HepG2 (cell line): ENCODE measurements around the gene FCER1G. TPM values are rescaled to one million over a fixed set of nuclear protein-coding genes. Genes with fewer than 3 reads are reported as not detected.
A peak's percentile ranks its signal among the peaks of the same experiment; 100 is the strongest.

ENCODE experiments used
- ATAC-seq: fragments of 200-7000 bp; cut with Tn5 transposase; 3 replicates; pipeline ENCODE4 v1.9.1; 2020; ENCODE audit warnings: mild to moderate bottlenecking, moderate library complexity
- Bru-seq: library from RNA; stranded (reverse); fragments of 400-500 nt; gene quantifications from one replicate; lab custom pipeline; 2021; lab: Mats Ljungman, UMichigan
- BruChase-seq, 2 experiments: library from RNA; stranded (reverse); fragments of 400-500 nt; gene quantifications; one replicate each; lab custom pipeline; 2021; lab: Mats Ljungman, UMichigan
- BruUV-seq: library from RNA; stranded (reverse); fragments of 400-500 nt; replicated peaks from 2 replicates; lab custom pipeline; 2021; lab: Mats Ljungman, UMichigan
- CTCF ChIA-PET: fragments of 300-600 bp; formaldehyde crosslinking; extraction: SDS; loops from one replicate; lab custom pipeline; 2021; ENCODE audit warnings: low total read pairs, inconsistent platforms, low intra/inter-chr PET ratio; lab: Yijun Ruan, JAX
- POLR2A ChIA-PET: fragments of 350-600 bp; sonication (Branson Sonifier 250); formaldehyde crosslinking; loops from one replicate; lab custom pipeline; 2020; ENCODE audit warnings: antibody characterized with exemption, inconsistent platforms; lab: Yijun Ruan, JAX
- DNase-seq: peaks from one replicate; pipeline ENCODE4 v3.0.0-alpha.2; 2015; ENCODE audit warnings: low spot score
- FAIRE-seq: peaks from 3 replicates; lab custom pipeline; 2011; peaks lifted over from hg19 to GRCh38; lab: Jason Lieb, UNC
- H2AFZ ChIP-seq: one replicate; pipeline ENCODE4 v1.6.1; 2011; ENCODE audit warnings: low read length, inconsistent platforms
- H3K27ac ChIP-seq: fragments of 300-600 bp; 3 replicates; pipeline ENCODE4 v1.8.0; 2011; ENCODE audit warnings: mixed run types, mild to moderate bottlenecking, mixed read lengths, low read length, inconsistent platforms; ENCODE audit not compliant: insufficient read depth; ENCODE audit errors: extremely low read length
- H3K27me3 ChIP-seq, 2 experiments: fragments of 200-600 bp in 1 of 2; 2 replicates in 1 of 2; 3 replicates in 1 of 2; pipeline versions ENCODE4 v1.6.0 to v1.8.0; 2011; ENCODE audit warnings: low read length in 2 of 2, mild to moderate bottlenecking in 2 of 2, moderate library complexity in 2 of 2, inconsistent platforms in 1 of 2; ENCODE audit not compliant: insufficient read depth in 2 of 2, control insufficient read depth in 1 of 2
- H3K36me3 ChIP-seq, 2 experiments: fragments of 200-600 bp in 1 of 2; replicated peaks in 1 of 2; 2 replicates in 1 of 2; 3 replicates in 1 of 2; pipeline versions ENCODE4 v1.5.1 to v1.8.0; 2011; ENCODE audit warnings: low read length in 2 of 2, inconsistent platforms in 1 of 2; ENCODE audit not compliant: insufficient read depth in 2 of 2, control insufficient read depth in 1 of 2
- H3K4me1 ChIP-seq: 2 replicates; pipeline ENCODE4 v1.5.1; 2012; ENCODE audit warnings: low read length, inconsistent platforms; ENCODE audit not compliant: insufficient read depth
- H3K4me2 ChIP-seq: 2 replicates; pipeline ENCODE4 v1.6.0; 2011; ENCODE audit warnings: low read depth, low read length, inconsistent platforms
- H3K4me3 ChIP-seq, 3 experiments: fragments of 200-600 bp in 1 of 3; sonication (generic), shearing (Covaris generic) in 1 of 3; replicated peaks in 1 of 3; 2 replicates each; pipeline ENCODE4 v1.5.1; 2011 to 2016; ENCODE audit warnings: low read length in 3 of 3, inconsistent platforms in 2 of 3, low read depth in 2 of 3, mild to moderate bottlenecking in 2 of 3, control low read depth in 1 of 3, mixed read lengths in 1 of 3; ENCODE audit not compliant: insufficient read depth in 1 of 3
- H3K79me2 ChIP-seq: one replicate; pipeline ENCODE4 v1.6.1; 2011; ENCODE audit warnings: low read length, inconsistent platforms; ENCODE audit not compliant: insufficient read depth
- H3K9ac ChIP-seq: 2 replicates; pipeline ENCODE4 v1.6.0; 2011; ENCODE audit warnings: mild to moderate bottlenecking, low read depth, low read length, inconsistent platforms; ENCODE audit not compliant: insufficient read depth
- H3K9me3 ChIP-seq: 2 replicates; pipeline ENCODE4 v1.5.1; 2012; ENCODE audit warnings: mild to moderate bottlenecking, low read length
- H4K20me1 ChIP-seq: 2 replicates; pipeline ENCODE4 v1.6.0; 2011; ENCODE audit warnings: inconsistent platforms, mild to moderate bottlenecking, low read length, moderate library complexity; ENCODE audit not compliant: insufficient read depth
- PCBP1 ChIP-seq: fragments of 200-400 bp; formaldehyde crosslinking; IDR thresholded peaks from 2 replicates; pipeline ENCODE4 v1.6.1; 2017; ENCODE audit warnings: mild to moderate bottlenecking, low read depth, low read length, borderline replicate concordance
- POLR2A ChIP-seq, 2 experiments: IDR thresholded peaks; 2 replicates each; pipeline ENCODE4 v1.6.1; 2011; ENCODE audit warnings: low read depth in 2 of 2, low read length in 2 of 2, mild to moderate bottlenecking in 1 of 2, moderate library complexity in 1 of 2; ENCODE audit not compliant: insufficient read depth in 1 of 2
- POLR2G ChIP-seq: fragments of 200-400 bp; formaldehyde crosslinking; IDR thresholded peaks from 2 replicates; pipeline ENCODE4 v1.6.1; 2018; ENCODE audit warnings: mild to moderate bottlenecking, low read depth, low read length, moderate library complexity
- RERE ChIP-seq: IDR thresholded peaks from 2 replicates; pipeline ENCODE4 v1.6.1; 2016; ENCODE audit warnings: low read depth, missing genetic modification reagents, missing compliant biosample characterization
- ZBTB20 ChIP-seq: sonication (generic); formaldehyde crosslinking; IDR thresholded peaks from 2 replicates; pipeline ENCODE4 v1.8.1; 2023; ENCODE audit warnings: missing genetic modification reagents, low read depth, mild to moderate bottlenecking, borderline replicate concordance
- WGBS: methylation state at CpG from one replicate; pipeline ENCODE4 v1.1.6; 2017; ENCODE audit warnings: low lambda C conversion rate; 5-methylcytosine and 5-hydroxymethylcytosine counted together
- in situ Hi-C: cut with HindIII; loops from 2 replicates; pipeline ENCODE4 v1.10.0; 2017; ENCODE audit warnings: low pct_unique_long_range_greater_than_20kb; ENCODE audit not compliant: extremely low pct_ligation_motif_present
- intact Hi-C: fragments of 100-400 bp; cut with micrococcal nuclease; formaldehyde crosslinking; loops from one replicate; pipeline ENCODE4 v1.10.0; 2022; ENCODE audit not compliant: unreplicated experiment
- long read RNA-seq, 2 experiments: library from RNA in 1 of 2; library from polyadenylated mRNA in 1 of 2; stranded (forward) in 1 of 2; unstranded in 1 of 2; transcript quantifications; one replicate each; pipeline ENCODE4 v2.0.0, GENCODE V29; 2019 to 2022
- polyA minus RNA-seq, 3 experiments: library from RNA; depleted of rRNA, polyadenylated mRNA; stranded (reverse); fragments of >200 nt; gene quantifications; 2 replicates each; pipeline ENCODE4 v1.2.3, GENCODE V29; 2011; ENCODE audit warnings: low replicate concordance in 1 of 3
- polyA plus RNA-seq, 8 experiments: library from polyadenylated mRNA; depleted of rRNA in 3 of 8; stranded (reverse) in 7 of 8; unstranded in 1 of 8; fragments of >200 nt; fragmentation: Illumina TruSeq in 4 of 8; extraction: Trizol in 4 of 8; gene quantifications; 2 replicates each; pipeline versions ENCODE4 v1.2.1 to v1.2.3, GENCODE V29; 2011 to 2016; ENCODE audit warnings: low read depth in 4 of 8, missing spikeins in 1 of 8, mixed read lengths in 1 of 8; ENCODE audit not compliant: insufficient read depth in 1 of 8
- total RNA-seq, 5 experiments: library from RNA; depleted of rRNA; stranded (reverse); fragments of >200 nt; fragmentation: Illumina TruSeq; extraction: Trizol; gene quantifications; 2 replicates each; pipeline ENCODE4 v1.2.3, GENCODE V29; 2016; ENCODE audit warnings: low read depth in 1 of 5
- TF ChIP-seq, protein P1 (sequence below): IDR thresholded peaks from 2 replicates; pipeline ENCODE4 v1.6.1; 2012; ENCODE audit warnings: low read length, improper control_type of control experiment

FCER1G gene
- 1.3 and 1.5 TPM in 2 replicates for total RNA-seq (2016; rRNA removed; fragmentation: Illumina TruSeq; extraction: Trizol)
- 2.0 and 3.3 TPM in 2 replicates for total RNA-seq (2016; cell fraction: cytosol; rRNA removed; fragmentation: Illumina TruSeq; extraction: Trizol; ENCODE audit: low read depth)
- total RNA-seq (2016; cell fraction: insoluble cytoplasmic fraction; rRNA removed; fragmentation: Illumina TruSeq; extraction: Trizol): 0.74 and 1.1 TPM in 2 replicates
- total RNA-seq (2016; cell fraction: membrane; rRNA removed; fragmentation: Illumina TruSeq; extraction: Trizol): 0.87 and 1.3 TPM in 2 replicates
- total RNA-seq (2016; cell fraction: nucleus; rRNA removed; fragmentation: Illumina TruSeq; extraction: Trizol): 1.1 TPM in 1 of 2 replicates, not detected in the other
- 4.7 and 6.4 TPM in 2 replicates for polyA plus RNA-seq (2011; rRNA removed)
- polyA plus RNA-seq (2011; cell fraction: cytosol; rRNA removed): 3.0 and 4.5 TPM in 2 replicates
- 2.7 and 3.0 TPM in 2 replicates for polyA plus RNA-seq (2011; cell fraction: nucleus; rRNA removed)
- 2.5 and 4.9 TPM in 2 replicates for polyA plus RNA-seq (2012)
- polyA plus RNA-seq (2016; cell fraction: cytosol; fragmentation: Illumina TruSeq; extraction: Trizol; ENCODE audit: low read depth): 1.8 and 2.9 TPM in 2 replicates
- 3.0 and 3.5 TPM in 2 replicates for polyA plus RNA-seq (2016; cell fraction: insoluble cytoplasmic fraction; fragmentation: Illumina TruSeq; extraction: Trizol; ENCODE audit: low read depth)
- 2.1 and 3.2 TPM in 2 replicates for polyA plus RNA-seq (2016; cell fraction: membrane; fragmentation: Illumina TruSeq; extraction: Trizol; ENCODE audit: low read depth)
- 3.8 and 3.9 TPM in 2 replicates for polyA plus RNA-seq (2016; cell fraction: nucleus; fragmentation: Illumina TruSeq; extraction: Trizol; ENCODE audit: insufficient read depth, low read depth)
- 3.2 TPM in 1 of 2 replicates, not detected in the other for polyA minus RNA-seq (2011; rRNA and poly(A)+ RNA removed; ENCODE audit: low replicate concordance)
- 1.2 TPM in 1 of 2 replicates, not detected in the other for polyA minus RNA-seq (2011; cell fraction: cytosol; rRNA and poly(A)+ RNA removed)
- polyA minus RNA-seq (2011; cell fraction: nucleus; rRNA and poly(A)+ RNA removed): 2.4 and 2.5 TPM in 2 replicates
- percentile 39 among the genes with signal in this experiment for Bru-seq, nascent RNA
- percentile 61 among the genes with signal in this experiment for BruChase-seq, experiment 1, labeled RNA remaining after a 6-hour chase
- BruChase-seq, experiment 2, labeled RNA remaining after a 2-hour chase: percentile 51 among the genes with signal in this experiment
- long read RNA-seq, experiment 1, partial matches to known transcripts: 1 of 2 reads
- long read RNA-seq, experiment 1, other reads (novel, unspliced or antisense): 1 of 2 reads
- long read RNA-seq, experiment 2, partial matches to known transcripts: 1 of 3 reads
- long read RNA-seq, experiment 2, other reads (novel, unspliced or antisense): 2 of 3 reads

DNA sequence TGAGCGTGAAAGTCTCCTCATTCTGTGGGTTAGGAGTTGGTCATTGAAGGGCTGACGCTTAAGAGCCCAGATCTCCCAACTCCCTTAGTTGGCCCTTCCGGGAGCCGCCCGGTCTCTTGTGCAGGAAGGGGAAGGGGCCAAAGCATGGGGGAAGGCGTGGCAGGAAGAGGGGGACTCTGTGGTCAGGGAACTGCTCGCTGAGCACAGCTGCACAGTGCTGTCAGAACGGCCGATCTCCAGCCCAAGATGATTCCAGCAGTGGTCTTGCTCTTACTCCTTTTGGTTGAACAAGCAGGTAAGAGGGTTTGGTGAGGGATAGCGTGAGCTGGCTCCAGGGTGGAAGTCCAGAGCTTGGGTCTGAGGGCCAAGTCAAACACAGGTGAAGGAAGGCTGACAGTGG, at the start of gene FCER1G:
FCER1G (plus strand) TSS at position 220 of the 400 bp plus-strand sequence; CDS start at position 247, 27 bp downstream.
- intact Hi-C loops: no loop called here
- H3K36me3 ChIP-seq: peaks cover 7 to 45% of the 10 kb centered on the region in 2 experiments
- no peak within 1 kb of the TSS for H3K4me3 ChIP-seq
- ATAC-seq: no peak
- peak within 1 kb of the TSS; percentile 33 for H3K27ac ChIP-seq
- no peaks in the 10 kb centered on the region for H3K9me3 ChIP-seq
- ChIA-PET POLR2A (interaction anchor here (4.1 kb wide), 1 partner anchor 11 kb away, joined by 85 read pairs; the partner anchor contains the start of gene TOMM40L), CTCF (no interaction called here)
- no peak for FAIRE-seq
- no peak within 1 kb of the TSS for H3K9ac ChIP-seq
- BruUV-seq: no TSS peak
- H4K20me1 ChIP-seq: no peaks in the 10 kb centered on the region
- no peak within 1 kb of the TSS for H3K4me2 ChIP-seq
- WGBS: 93% methylated on average over 10 of the region's 10 CpGs
- in situ Hi-C loops: no loop called here
- H2AFZ ChIP-seq: no peak within 1 kb of the TSS
- peaks cover 4% of the 10 kb centered on the region for H3K79me2 ChIP-seq
- H3K4me1 ChIP-seq: peaks cover 58% of the 10 kb centered on the region
- DNase-seq: no peak
- no peaks in the 10 kb centered on the region for H3K27me3 ChIP-seq
- TF ChIP-seq RERE (CRISPR knock-in tag) (no peak), POLR2A (IDR thresholded peaks at IDR 0.05; ENCODE audit: insufficient read depth in 1 of 2, low read depth in 2 of 2, low read length in 2 of 2) (peak in 1 of 2 experiments; percentile 26; a peak in 1 of 4 replicates), POLR2G (peak; percentile 52), PCBP1 (no peak), ZBTB20 (no peak)
- TF ChIP-seq, protein P1, sequence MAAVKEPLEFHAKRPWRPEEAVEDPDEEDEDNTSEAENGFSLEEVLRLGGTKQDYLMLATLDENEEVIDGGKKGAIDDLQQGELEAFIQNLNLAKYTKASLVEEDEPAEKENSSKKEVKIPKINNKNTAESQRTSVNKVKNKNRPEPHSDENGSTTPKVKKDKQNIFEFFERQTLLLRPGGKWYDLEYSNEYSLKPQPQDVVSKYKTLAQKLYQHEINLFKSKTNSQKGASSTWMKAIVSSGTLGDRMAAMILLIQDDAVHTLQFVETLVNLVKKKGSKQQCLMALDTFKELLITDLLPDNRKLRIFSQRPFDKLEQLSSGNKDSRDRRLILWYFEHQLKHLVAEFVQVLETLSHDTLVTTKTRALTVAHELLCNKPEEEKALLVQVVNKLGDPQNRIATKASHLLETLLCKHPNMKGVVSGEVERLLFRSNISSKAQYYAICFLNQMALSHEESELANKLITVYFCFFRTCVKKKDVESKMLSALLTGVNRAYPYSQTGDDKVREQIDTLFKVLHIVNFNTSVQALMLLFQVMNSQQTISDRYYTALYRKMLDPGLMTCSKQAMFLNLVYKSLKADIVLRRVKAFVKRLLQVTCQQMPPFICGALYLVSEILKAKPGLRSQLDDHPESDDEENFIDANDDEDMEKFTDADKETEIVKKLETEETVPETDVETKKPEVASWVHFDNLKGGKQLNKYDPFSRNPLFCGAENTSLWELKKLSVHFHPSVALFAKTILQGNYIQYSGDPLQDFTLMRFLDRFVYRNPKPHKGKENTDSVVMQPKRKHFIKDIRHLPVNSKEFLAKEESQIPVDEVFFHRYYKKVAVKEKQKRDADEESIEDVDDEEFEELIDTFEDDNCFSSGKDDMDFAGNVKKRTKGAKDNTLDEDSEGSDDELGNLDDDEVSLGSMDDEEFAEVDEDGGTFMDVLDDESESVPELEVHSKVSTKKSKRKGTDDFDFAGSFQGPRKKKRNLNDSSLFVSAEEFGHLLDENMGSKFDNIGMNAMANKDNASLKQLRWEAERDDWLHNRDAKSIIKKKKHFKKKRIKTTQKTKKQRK: no peak
